T-helper 9 cell (primary cell): Measurements from ENCODE around the gene DPPA2.
"Not testable (repeated sequence)": the region's sequence is repeated elsewhere in the genome, so short reads cannot be mapped to it uniquely, and the experiment has no call there.

ENCODE experiments used
- DNase-seq: peaks from one replicate; pipeline ENCODE4 v3.0.0-alpha.2; 2020
- total RNA-seq, 2 donors: gene quantifications; one replicate each; lab custom pipeline; 2026; lab: John Stamatoyannopoulos, UW

DPPA2 gene, protein sequence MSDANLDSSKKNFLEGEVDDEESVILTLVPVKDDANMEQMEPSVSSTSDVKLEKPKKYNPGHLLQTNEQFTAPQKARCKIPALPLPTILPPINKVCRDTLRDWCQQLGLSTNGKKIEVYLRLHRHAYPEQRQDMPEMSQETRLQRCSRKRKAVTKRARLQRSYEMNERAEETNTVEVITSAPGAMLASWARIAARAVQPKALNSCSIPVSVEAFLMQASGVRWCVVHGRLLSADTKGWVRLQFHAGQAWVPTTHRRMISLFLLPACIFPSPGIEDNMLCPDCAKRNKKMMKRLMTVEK
- total RNA-seq, result 0 to 0.07 reads per million in 2 donors

DNA sequence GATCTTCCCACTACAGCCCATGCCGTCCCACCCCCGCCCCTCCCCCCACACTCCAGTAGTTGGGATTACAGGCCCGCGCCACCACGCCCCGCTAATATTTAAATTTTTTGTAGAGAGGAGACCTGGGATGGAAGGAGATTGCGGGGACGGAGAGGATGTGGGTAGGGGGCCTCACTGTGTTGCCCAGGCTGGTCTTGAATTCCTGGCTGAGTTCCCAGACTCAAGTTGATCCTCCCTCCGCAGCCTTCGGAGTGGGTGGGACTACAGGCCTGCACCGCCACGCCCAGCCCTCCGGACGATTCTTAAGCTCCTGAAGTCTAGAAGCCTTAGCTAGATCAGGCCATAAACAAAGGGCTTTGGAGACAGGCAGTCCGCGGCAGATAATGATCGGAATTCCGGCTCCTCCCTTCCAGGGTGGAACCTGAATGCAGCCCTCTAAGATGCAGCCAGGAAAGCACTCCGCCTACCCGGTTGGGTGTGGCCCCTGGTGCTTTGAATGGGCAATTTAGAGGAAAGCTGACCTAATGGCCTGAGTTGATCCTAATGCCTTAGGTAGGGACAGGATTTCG, at the start of gene DPPA2:
Gene DPPA2 (minus strand): TSS at position 356 of the 569 bp plus-strand sequence. CDS start 1,975 bp downstream, outside the sequence.
- no peak for DNase-seq

DNA sequence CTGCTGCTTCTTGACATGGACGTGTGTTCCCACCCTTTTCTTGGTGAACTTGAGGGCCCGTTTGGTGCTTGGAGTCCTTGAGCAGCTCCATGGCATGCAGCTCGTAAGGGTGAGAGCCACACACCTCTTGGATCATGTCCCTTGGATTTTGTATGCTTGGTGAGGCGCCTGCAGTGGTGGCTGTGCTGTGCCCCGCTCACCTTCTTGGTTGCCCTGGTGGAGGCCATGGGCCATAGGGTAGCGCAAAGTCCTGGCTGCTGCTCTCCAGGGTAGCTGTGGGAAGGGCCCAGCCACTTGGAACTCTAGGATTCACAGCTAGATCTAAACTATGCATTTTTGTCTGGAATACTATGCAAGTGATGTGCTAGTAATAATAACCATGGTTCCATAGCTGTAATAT, 47.8 kb upstream of the DPPA2 start:
- DNase-seq, result no peak

DNA sequence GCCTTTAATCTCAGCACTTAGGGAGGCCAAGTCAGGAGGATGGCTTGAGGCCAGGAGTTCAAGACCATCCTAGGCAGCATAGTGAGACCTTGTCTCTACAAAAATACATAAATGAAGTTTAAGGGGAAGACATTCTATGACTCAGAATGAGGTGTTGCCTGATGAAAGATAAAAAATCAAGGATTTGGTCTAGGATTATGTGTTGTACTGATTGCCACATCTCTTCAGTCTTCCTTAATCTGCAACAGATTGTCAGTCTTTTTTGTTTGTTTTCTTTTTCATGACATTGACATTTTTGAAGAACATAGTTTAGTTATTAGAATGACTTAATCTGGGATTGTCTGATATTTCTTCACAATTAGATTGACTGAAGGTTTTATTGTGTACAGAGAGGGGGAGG, 47.3 kb upstream of the DPPA2 start:
- DNase-seq, result no peak

DNA sequence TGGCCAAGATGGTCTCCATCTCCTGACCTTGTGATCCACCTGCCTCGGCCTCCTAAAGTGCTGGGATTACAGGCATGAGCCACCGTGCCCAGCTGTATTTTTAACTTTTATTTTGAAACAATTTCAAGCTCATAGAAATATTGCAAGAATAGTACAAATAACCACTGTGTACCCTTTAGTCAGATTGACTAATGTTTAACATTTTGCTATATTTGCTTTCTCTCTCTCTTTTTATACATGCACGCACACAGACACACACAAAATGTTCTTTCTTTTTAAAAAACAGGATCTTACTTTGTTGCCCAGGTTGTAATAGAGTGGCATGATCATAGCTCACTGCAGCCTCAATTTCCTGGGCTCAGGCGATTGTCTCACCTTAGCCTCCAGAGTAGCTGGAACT, 46.5 kb upstream of the DPPA2 start:
- DNase-seq, result no peak

DNA sequence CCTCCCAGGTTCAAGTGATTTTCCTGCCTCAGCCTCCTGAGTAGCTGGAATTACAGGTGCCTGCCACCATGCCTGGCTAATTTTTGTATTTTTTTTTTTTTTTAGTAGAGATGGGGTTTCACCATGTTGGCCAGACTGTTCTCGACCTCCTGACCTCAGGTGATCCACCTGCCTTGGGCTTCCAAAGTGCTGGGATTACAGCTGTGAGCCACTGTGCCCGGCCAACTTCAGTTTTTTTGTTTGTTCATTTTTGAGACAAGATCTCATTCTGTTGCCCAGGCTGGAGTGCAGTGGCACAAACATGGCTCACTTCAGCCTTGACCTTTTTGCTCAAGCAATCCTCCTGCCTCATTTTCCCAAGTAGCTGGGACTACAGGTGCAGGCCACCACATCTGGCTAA, 42.5 kb upstream of the DPPA2 start:
- DNase-seq, result not testable (repeated sequence)

DNA sequence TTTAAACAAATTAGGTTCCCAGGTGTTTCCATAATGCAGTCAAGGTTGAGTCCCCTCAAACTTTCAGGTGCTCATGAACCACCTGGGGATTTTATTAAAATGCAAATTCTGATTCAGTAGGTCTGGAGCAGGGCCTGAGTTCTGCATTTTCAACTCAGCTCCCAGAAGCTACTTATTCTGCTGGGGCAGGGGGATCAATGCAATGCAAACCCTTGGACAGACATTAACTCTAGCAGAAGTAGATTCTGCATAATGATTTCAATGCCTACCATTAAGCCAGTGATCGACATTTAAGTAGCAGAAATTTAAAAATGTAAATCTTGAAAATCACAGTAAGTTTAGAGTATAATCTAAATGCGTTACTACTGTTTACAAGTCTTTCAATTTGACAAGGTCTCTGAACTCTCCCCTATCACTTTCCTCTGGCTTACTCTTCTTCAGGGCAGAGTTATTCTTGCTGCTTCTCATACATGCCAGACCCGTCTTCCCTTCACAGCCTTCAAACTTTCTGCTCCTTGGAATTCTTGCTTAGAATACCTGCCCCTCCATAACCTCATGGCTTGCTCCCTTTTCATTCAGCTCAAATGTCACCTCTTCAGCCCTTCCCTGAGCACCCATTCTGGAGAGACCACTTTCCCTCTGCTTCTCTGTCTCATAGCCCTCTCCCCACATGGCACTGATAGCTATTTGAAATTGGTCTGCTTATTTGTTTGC, 40.3 kb upstream of the DPPA2 start:
- DNase-seq, result no peak

DNA sequence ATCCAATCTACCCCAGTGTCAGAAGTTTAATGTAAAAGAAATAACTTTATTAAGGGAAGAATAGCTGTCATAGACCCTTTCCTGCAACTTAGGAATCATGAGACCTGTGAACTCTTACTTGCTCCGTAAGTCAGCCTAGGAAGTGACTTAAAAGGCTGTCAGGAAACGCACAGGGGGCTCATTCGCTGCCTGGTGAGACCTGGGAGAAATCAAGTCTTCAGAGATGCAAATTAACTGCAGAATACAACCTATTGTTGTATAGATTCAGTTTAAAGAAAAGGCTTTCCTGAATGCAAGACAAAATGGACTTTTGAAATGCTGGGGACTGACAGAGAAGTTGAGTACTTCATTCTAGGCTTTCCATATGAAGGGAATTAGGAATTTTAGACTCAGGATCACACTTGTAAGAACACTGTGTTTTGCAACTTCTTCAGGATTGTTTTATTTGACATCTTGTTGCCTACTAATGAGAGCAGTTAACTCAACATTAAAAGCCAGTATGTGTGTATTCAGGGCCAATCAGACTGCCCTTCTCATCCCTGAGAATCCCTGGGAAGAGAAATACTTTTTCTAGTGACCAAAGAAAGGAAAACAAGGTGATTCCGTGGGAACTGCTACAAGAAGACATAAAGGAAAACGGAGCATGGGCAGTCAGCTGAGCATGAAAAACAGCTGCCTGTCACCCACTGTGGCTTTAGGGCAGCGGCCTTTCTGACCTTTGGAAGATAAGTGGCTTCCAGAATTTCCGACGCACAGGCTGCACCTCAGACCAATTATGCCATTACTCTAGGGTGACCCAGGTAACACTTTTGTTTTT, 39.5 kb upstream of the DPPA2 start:
- DNase-seq, result no peak

DNA sequence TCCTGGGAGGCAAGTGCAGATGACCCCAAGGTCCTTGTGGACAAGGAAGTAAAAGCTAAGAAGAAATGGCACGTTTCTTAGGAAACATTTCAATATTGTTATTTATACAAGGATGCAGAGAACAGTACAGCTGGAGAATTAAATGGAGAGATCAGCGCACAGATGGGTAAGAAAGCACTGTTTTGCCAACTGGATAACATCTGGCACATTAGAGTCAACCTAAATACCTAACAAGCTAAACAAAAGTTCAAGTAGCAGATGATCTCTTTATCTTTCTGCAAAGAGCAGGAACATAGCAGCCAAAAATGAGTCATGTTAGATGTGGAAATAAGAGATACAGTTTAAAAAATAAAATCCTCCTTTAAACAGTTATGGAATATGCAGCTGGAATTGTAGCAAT, 36.7 kb upstream of the DPPA2 start:
- no peak for DNase-seq

DNA sequence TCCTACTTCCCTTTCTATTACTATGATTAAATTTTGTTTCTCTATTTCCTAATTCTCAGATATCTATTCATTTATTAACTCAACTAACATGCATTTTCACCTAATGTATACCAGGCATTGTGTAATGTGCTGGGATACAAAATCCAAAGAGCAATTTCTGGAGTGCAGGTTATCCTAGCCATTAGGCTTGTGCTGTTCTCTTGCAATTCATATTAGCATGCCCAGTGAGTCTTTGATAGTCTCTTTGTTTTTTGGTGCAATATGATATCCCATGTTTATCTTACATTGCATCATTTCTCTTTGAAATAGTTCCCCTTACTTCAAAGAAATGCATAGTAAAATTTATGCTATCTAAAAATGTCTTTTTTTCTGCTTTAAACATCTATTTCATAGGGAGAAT, 34.9 kb upstream of the DPPA2 start:
- DNase-seq, result no peak

DNA sequence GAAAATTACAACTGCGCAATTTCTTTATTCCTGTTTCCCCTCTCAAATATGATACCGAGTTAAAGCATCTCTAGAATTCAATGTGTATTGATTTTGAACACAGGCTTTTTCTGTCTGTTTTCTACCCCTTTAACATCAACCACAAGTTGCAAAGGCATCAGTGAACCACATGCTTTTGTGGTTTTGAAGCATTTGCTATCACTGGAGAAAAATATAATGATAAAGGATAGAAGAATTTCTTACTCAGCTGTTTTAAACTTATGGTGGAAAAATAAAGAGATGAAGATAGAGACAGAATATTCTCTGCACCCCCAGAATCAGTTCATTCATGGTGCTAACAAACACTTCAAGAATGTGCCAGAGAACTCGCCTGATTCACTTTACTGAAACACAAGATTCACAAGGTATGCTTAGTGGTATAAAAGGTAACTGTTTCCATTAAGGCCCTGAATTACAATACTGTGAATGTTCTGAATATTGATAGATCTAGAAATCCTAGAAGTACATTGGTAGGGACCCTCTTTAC, 30.5 kb upstream of the DPPA2 start:
- DNase-seq, result no peak

DNA sequence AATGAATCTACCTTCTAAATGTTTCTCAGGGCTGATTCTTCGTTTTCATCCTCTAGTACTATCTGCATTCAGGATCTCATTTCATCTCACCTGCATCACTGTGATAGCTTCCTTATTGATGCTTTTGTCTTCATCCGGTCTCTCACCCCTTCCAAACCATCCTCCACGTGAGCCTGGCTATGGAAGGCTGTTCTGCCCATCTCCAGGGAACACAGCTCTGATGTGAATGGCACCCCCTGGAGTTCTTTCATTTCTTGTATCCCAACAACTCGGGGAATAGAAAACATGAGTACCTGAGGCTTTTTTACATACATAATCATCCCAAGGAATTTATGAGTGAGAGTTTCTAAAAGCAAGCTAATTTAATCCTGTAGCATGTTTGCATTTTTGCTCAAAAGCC, 29.8 kb upstream of the DPPA2 start:
- DNase-seq, result no peak

DNA sequence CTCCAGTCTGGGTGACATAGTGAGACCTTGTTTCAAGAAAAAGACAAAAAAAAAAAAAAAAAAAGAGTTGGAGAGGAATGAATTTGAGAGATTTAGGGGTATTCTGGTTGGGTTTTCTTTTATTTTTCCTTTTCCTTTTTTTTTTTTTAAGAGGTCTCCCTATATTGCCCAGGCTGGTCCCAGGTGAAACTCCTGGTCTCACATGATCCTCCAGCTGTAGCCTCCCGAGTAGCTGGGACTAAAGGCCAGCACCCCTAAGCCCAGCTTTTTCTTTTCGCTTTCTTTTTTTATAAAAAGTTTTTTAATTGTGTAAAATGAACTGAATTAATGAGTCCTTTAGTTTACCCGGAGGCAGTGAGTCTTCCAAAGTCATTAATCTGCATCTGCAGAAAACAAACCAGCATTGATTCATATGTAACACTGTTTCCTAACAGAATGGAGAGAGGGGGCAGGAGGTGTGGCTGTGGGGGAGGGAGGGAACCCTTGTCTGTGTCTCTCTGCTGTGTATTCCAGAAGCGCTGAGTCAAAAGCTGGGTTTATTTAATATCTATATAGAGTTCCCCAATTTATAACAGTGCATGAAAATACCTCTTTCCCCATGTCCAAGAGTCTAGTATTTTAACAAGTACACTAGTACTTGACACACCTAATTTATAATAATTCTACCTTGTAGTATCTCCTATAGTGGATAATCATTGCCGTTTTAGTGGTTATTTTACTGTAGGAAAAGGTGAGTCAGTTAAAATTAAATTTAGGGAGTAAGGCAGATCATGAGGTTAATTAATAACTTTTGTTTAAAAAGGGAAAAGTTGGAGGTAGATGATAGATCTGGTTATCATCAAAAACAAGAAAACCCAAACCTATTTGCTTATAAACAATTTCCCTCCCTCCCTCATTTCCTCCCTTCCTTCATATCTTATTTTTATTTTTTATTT, 23.7 kb upstream of the DPPA2 start:
- DNase-seq, result no peak

DNA sequence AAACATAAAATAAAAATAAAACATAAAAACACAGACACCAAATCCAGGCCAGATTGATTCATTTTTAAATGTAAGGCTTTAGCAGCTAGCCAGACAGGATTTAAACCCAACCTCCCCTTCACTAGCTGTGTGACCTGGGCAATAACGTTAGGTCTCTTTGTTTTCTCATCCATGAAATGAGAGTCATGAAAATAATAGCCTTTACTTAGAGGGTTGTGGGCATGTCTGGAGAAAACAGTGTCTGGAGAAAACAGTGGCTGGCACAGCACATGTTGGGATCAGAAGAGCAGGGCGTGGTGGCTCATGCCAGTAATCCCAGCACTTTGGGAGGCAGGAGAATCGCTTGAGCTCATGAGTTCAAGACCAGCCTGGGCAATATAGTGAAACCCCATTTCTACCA, 22.9 kb upstream of the DPPA2 start:
- no peak for DNase-seq

DNA sequence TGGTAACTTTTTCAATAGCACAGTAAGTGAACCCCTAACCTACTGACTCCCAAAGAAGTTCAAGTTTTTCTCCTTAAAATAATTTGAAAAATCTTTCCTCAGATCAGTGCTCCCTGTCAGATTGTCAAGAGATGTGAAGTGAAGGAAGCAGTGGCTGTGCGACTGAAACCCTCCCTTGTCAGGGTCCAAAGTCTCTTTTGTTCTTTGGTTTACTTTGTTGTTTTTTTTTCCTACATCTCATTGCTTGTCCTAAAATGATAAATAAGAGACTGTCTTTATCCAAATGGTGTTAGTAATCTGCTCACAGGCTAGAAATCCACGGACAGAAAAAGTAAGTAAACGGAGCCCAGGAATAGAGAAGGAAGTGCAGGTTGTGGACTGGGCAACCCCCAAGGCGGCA, 22.0 kb upstream of the DPPA2 start:
- no peak for DNase-seq

DNA sequence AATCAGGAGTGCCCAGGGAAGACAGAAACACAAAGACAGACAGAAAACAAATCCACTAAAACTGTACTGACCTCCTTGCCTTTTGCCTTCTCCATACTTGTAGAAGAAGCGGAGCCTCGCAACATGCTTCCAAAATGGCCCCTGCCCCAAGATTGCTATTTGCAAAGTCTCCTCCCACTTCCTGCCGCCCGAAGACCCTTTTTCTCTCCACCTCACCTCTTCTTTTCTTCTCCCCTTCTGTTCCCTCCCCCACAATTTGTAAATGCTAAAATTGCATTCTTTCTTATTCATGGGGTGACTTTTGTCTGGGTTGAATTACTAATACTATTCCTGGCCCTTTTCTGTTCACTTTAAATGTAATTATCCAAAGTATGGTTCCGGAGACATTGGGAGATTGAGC, 21.1 kb upstream of the DPPA2 start, which contains the start of gene DPPA4:
Gene DPPA4 (minus strand): TSS at position 154 of the 400 bp plus-strand sequence. CDS start 29 bp downstream, at position 125.
- DNase-seq, result no peak

DNA sequence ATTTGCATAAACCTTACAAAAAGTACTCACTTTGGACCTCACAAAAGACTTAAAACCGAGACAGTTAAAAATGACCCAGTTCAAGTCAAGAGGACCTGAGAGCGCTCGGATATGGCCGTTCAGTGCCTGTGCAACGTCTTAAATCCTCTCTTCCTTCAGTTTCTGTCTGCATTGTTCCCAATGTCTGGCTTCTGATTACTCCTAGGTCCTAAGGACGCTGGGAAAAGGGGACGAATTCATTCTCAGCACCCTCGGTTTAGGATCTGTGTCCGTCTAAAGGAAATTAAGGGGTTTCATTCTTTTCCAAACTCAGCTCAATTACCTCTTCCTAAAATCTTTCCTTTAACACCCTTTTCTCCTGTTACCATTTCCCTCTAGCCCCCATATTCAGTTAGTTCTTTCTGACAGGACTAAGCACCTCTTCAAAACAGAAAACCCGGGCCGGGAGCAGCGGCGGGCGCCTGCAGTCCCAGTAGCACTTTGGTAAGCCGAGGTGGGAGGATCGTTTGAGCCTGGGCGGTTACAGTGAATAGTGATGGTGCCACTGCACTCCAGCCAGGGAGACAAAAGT, 20.1 kb upstream of the DPPA2 start:
- DNase-seq, result no peak

DNA sequence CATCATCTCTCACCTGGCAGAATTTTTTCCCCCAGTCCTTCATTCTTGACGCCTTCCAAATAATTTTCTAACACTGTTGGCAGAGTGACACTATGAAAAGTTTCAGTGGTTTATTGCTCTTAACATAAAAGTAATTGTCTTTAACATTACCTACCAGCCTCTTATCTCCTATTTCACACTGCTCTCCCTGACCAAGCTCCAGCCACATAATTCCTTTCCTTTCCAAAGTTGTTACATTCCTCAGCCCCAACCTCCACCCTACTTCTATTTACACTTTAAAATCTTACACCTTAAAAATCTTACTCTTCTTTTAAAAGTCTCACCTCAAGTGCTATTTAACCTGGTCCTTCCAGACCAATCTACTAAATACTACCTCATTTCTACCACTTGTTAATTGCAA, 18.3 kb upstream of the DPPA2 start:
- no peak for DNase-seq

DNA sequence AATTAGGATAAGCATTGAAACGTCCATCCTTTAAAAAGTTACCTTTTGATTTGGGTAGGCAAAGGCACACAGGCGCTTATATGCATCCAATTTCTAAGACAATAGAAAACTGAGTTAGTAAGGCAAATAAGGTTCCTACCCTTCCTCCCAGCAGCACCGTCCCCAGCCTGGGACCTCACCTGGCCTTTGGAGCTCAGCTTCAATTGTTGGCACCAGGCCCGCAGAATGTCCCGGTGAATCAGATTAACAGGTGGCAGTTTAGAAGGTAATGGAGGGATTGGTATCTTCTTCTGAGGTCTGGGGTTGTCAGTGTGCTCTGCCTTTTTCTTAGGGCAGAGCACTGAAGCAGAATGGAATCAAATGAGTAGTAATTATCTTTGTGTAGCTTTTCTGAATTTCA, 15.4 kb upstream of the DPPA2 start:
- DNase-seq, result no peak

DNA sequence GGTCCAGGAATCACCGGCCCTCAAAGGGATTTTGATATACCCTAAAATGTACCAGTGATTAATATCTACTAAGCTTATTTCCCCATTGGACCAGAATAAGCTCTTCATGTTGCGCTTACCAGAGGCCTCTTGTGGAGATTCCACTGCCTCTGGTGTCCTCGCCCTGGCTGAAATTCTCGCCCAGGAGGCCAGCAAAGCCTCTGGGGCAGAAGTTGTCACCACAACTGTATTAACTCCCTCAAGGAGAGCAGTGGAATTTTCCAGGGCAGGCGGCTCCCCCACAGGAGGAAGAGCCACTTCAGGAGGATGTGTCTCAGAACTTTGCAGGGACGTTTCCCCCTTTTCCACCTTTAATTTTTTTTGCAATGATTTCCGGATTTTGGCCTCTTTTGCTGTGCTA, 14.1 kb upstream of the DPPA2 start:
- no peak for DNase-seq

DNA sequence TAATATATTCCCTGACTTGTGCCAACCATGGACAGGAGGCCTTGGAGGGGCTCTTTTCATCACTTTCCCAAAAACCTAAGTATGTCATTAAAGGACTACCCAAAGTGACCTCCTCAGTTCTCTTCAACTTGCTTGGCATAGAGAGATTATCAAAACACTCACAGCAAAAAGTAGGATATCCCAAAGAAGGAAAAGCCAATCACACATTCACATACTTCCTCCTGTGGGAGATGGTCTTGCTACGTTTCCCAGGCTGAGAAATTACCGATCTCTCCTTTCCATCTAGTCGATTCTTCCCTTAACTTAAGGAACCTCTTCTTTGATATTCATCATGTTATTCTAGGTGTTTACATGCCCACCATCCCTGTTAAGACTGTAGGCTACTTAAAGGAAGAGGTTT, 11.9 kb upstream of the DPPA2 start:
- no peak for DNase-seq

DNA sequence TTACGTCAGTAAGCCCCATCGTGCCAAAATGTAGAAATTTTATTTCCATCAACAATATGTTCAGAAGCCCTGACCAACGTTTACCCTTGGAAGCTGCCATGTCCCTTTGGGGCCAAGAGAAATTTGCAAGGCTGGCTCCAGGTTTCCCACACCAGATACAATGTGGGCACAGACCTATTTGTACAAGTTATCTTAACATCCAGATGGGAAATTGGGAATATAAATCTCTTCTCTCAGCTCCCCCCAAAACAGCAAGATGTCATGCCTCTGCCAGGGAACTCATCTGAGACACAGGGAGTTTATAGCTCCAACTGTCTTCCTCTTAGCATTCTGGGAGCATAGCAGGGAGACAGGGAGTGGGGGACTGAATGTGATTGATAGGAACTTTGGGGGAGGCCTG, 9.3 kb upstream of the DPPA2 start:
- no peak for DNase-seq
